GM04504 (cell line): Measurements from ENCODE around the gene PGLYRP4.

Experiments
- DNase-seq: peaks from one replicate; pipeline ENCODE4 v3.0.0-alpha.2; 2012; ENCODE audit warnings: low read depth

PGLYRP4 gene

DNA sequence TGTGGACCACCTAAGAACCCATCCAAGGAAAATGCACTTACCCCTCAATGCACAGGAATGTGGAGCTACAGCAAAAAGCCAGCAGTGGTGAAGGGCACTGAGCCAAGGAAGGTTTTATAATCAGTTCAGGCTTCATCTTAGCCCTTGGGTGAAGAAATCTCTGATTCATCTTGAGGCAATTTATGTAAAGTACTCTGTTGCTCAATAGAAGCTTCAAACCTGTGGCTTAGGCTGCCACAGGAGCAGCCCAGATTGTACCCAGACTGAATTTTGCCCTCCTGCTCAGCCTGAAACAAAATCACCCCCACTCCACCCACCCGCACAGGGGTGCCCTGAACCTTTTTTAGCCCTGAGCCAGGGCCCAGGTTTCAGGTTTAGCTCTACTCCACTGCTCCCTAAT is 26.9 kb upstream of the PGLYRP4 start, which contains the start of gene S100A12:
TSS of gene S100A12 (minus strand) at position 111 of the 400 bp plus-strand sequence. CDS start 1,029 bp downstream, outside the sequence.
- DNase-seq = peak; percentile 50

DNA sequence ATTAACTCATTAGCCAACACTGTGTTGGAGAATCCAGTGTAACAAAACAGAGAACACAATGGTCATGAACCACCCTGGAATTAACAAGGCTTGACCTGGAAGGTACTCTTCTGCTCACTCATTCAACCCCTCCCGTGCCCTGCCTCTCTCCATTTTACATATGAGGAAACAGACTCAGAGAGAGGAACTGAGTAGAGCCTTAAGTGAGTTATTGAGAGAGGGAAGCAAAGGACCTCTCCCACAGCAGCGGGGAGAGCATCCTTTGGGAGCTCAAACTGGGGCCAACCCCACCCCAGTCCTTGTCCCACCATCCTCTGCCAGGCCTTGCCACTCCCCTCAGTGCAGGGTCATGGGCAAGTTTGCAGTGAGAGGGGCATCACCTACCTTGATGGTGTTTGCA is 25.4 kb upstream of the PGLYRP4 start:
- DNase-seq = no peak

GRCh38 chr1:153372571-153372970 is 23.9 kb upstream of the PGLYRP4 start:
- DNase-seq = no peak

GRCh38 chr1:153371231-153371630 is 22.6 kb upstream of the PGLYRP4 start:
- DNase-seq = no peak

GRCh38 chr1:153370146-153370545 is 21.5 kb upstream of the PGLYRP4 start:
- no peak for DNase-seq

GRCh38 chr1:153368495-153368894 is 19.9 kb upstream of the PGLYRP4 start:
- DNase-seq = no peak

- DNase-seq = no peak
Measured at GRCh38 chr1:153367090-153367489, 18.4 kb upstream of the PGLYRP4 start.

- DNase-seq = no peak
Measured at GRCh38 chr1:153366261-153366660, 17.6 kb upstream of the PGLYRP4 start.

GRCh38 chr1:153365696-153366095 is 17.1 kb upstream of the PGLYRP4 start:
- DNase-seq = no peak

DNA sequence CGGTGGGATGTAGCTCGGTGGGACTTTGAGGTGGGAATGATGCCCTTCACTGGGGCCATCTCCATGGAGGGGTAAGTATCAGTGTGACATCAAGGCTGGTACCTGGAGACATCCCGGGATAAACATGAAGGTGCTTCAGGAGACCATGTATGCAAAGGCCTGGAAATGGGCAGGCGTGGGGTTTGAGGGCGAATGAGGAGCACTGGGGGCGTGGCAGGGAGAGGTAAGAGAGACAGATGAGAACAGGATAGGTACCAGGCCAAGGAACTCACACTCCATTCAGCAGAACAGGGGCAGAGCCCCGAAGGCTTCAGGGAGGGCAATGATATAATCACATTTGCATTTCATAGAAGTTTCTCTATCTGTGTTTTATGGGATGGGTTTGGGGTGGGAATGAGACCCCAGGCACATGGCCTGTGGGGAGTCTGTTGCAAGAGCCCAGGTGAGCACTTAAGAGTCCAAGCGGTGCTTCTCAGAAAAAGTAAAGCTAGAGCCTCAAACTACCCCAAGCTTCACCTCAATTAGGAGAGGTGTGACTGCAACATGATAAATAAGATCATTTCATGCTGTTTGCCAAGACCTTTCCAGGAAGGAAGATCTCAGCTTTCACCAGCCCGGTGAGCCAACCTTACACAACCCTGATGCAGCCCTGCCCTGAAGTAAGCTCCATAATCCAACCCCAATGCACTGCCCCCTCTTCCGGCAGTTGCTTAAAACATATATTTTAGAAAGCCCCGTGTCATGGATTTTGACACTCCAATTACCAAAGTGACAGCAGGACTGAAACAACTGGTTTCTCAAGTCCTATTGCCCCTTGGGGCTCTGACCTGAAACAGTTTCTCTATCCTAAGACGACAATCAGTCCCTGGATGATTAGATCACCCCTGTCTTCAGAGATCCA is 16.4 kb upstream of the PGLYRP4 start:
- no peak for DNase-seq

DNA sequence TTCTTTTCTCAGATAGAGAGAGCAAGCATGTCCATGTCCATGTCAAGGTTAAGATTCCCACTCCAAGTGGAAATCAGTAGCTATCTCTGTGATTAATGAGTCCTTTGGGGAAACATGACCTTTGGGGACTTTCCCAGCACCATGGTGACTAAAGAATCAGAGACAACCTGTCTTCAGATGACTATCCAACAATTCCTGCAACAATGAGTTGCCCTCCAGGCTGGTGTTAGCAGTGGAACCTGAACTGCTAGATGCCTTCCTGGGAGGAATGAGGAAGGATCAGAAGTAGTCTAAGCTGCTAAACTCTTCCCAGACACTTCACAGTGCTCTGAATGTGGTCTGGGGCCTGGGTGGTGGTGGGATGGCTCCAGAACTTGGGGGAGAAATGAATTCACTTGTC is 15.5 kb upstream of the PGLYRP4 start:
- DNase-seq = no peak

- DNase-seq = no peak
Measured at GRCh38 chr1:153363641-153364040, 15.0 kb upstream of the PGLYRP4 start.

GRCh38 chr1:153362187-153362775 is 13.6 kb upstream of the PGLYRP4 start:
- DNase-seq = no peak

DNA sequence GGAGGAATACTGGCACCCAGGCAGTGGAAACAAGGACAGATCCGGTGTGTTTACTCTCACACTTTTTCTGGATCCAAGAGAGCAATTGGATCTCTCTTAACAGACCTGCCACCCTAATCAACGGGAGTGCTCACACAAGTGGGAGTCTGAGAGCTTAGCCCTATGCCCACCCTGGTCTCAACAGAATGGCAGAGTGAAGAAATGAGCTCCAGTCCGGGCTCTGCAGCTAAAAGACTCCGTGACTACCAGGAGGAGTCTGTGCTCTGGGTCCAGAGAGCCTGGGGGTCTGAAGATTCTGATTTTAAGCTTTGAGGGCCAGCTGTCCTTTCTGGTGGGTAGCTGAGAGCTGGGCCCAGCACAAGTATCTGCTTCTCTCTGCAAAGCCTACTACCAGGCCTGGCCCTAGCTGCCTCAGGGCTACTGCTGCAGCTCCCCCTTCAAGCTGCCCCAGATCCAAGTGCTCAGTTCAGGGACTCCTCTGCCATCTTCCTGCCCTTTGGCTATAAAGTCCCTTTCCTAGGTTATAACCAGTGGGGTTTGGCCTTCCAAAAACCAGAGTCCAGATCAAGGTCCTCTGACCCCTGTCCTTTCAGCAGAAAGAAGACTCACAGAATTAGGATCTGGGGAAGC is 13.0 kb upstream of the PGLYRP4 start:
- DNase-seq = no peak

- DNase-seq = no peak
Measured at GRCh38 chr1:153360592-153361479, 12.2 kb upstream of the PGLYRP4 start.

DNA sequence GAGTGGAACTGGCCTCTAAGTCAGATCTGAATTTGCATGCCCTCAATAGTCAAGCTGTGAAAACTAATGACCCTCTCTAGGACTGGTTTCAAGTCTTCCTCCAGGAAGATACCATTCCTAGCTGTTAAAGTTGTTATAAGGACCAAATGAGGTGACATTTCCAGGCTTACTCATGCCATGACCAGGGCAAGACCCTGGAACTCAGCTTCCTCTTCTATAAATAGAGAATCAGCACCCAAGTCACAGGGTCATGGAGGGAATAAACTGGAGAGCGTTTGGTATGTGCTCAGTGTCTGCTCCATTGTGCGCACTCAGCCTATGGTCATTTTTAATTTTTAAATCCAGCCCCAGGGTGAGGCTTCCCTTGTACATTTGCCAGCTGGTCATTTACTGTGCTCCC is 11.5 kb upstream of the PGLYRP4 start:
- DNase-seq = no peak

DNA sequence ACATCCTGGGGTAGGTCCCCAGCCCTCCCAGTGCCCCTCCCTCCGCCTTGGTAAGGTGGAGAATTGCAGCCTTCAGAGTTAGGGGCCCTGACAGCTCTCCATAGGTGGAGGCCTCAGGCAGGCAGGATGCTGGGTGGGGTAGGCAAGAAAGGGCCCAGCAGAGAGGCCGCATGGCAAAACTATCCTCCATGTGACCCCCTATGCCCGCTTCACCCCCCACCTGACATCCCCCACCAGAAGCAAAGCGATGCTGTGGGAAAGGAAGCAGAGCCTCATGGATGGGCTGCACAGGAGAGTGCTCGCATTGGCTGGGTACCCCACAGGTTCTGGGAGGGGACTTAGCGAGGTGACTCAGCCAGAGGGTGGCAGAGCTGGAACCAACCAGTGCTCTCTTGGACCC is 10.6 kb upstream of the PGLYRP4 start:
- no peak for DNase-seq

GRCh38 chr1:153358691-153358975 is 10.0 kb upstream of the PGLYRP4 start:
- DNase-seq = no peak

DNA sequence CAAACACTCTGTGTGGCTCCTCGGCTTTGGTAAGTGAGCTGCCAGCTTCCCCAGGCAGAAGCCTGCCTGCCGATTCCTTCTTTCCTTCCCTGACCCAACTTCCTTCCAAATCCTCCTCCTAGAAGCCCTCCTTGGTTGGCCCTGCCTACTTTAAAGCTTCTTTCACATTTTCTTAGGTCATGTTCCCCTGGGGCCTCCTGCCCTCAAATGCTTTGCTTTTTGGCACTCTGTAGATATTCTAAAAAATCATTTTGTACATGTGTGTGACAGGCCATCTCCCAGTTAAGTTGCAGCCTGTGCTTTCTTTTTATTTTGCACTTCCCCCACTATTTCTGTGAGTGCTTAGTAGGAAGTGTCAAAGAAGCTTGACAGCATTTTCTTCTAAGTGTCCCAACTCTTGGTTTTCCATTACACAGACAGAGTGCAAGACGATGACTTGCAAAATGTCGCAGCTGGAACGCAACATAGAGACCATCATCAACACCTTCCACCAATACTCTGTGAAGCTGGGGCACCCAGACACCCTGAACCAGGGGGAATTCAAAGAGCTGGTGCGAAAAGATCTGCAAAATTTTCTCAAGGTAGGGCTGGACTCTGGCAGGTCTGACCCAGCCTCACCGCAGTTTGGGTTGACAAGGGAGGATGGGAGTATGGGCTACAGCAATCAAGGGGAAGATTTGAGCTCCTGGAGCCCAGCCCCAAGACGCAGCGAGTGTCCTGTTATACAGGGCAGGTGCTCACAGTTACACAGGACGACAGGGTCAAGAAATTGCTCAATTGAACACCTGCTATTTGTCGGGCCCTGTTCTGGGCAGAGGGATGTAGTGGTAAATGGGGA is 9.4 kb upstream of the PGLYRP4 start, which contains the start of gene S100A9:
TSS of gene S100A9 (plus strand) at position 2 of the 838 bp plus-strand sequence. CDS start at position 432, 430 bp downstream.
- no peak for DNase-seq

GRCh38 chr1:153357076-153357852 is 8.6 kb upstream of the PGLYRP4 start:
- DNase-seq = no peak
